NOMO-1 (cell line): Measurements from ENCODE around the gene GULP1.
"Not testable (repeated sequence)": the region's sequence is repeated elsewhere in the genome, so short reads cannot be mapped to it uniquely, and the experiment has no call there.

ENCODE experiments used
- DNase-seq, 2 experiments: peaks; one replicate each; lab custom pipeline; 2025; ENCODE audit not compliant: unreplicated experiment in 2 of 2; lab: John Stamatoyannopoulos, UW

GULP1 gene

GRCh38 chr2:188459061-188459460 lies 167.4 kb downstream of the GULP1 start:
- no peak for DNase-seq

- DNase-seq: not testable (repeated sequence)
Measured at GRCh38 chr2:188466078-188466477, 174.4 kb downstream of the GULP1 start.

GRCh38 chr2:188466761-188467160 lies 175.1 kb downstream of the GULP1 start:
- no peak for DNase-seq

- no peak for DNase-seq
Measured at GRCh38 chr2:188471166-188471565, 179.5 kb downstream of the GULP1 start.

GRCh38 chr2:188473306-188473705 lies 181.6 kb downstream of the GULP1 start:
- DNase-seq: no peak

- DNase-seq: no peak
Measured at GRCh38 chr2:188474316-188474715, 182.6 kb downstream of the GULP1 start.

- no peak for DNase-seq
Measured at GRCh38 chr2:188475945-188476344, 184.3 kb downstream of the GULP1 start.

- DNase-seq: no peak
Measured at GRCh38 chr2:188477564-188478103, 186.0 kb downstream of the GULP1 start.

GRCh38 chr2:188478724-188479123 lies 187.1 kb downstream of the GULP1 start:
- no peak for DNase-seq

- no peak for DNase-seq
Measured at GRCh38 chr2:188481474-188481873, 189.8 kb downstream of the GULP1 start.

GRCh38 chr2:188485496-188485895 lies 193.8 kb downstream of the GULP1 start:
- DNase-seq: no peak

- DNase-seq: no peak
Measured at GRCh38 chr2:188492751-188493150, 201.1 kb downstream of the GULP1 start.

- no peak for DNase-seq
Measured at GRCh38 chr2:188494906-188495305, 203.2 kb downstream of the GULP1 start.

GRCh38 chr2:188495969-188496431 lies 204.3 kb downstream of the GULP1 start:
- DNase-seq: no peak

- DNase-seq: no peak
Measured at GRCh38 chr2:188497726-188498125, 206.1 kb downstream of the GULP1 start.

GRCh38 chr2:188503975-188504374 lies 212.3 kb downstream of the GULP1 start:
- DNase-seq: no peak

- DNase-seq: no peak
Measured at GRCh38 chr2:188506843-188507242, 215.2 kb downstream of the GULP1 start.

GRCh38 chr2:188511346-188511745 lies 219.7 kb downstream of the GULP1 start:
- no peak for DNase-seq

GRCh38 chr2:188512456-188512855 lies 220.8 kb downstream of the GULP1 start:
- DNase-seq: peak in 1 of 2 experiments; percentile 47

- DNase-seq: no peak
Measured at GRCh38 chr2:188515918-188516317, 224.2 kb downstream of the GULP1 start.

GRCh38 chr2:188517549-188518215 lies 226.0 kb downstream of the GULP1 start:
- no peak for DNase-seq

- no peak for DNase-seq
Measured at GRCh38 chr2:188518381-188518780, 226.7 kb downstream of the GULP1 start.

GRCh38 chr2:188519136-188519535 lies 227.5 kb downstream of the GULP1 start:
- DNase-seq: no peak
